WTC11 (cell line): ENCODE measurements around the gene KRT76. TPM values are rescaled to one million over a fixed set of nuclear protein-coding genes. Genes with fewer than 3 reads are reported as not detected.

Source experiments
- ATAC-seq: fragments of 200-7000 bp; cut with Tn5 transposase; 2 replicates; pipeline ENCODE4 v1.10.0; 2021; ENCODE audit warnings: mild to moderate bottlenecking, moderate library complexity
- CTCF ChIA-PET: fragments of 300-600 bp; sonication (Branson Sonifier 250); formaldehyde crosslinking; loops from one replicate; lab custom pipeline; 2021; ENCODE audit warnings: antibody characterized with exemption; lab: Charles Lee
- POLR2A ChIA-PET: fragments of 350-600 bp; sonication (Branson Sonifier 250); formaldehyde crosslinking; loops from one replicate; lab custom pipeline; 2021; ENCODE audit warnings: antibody characterized with exemption; lab: Charles Lee
- DNase-seq: peaks from one replicate; pipeline ENCODE4 v3.0.0; 2021; ENCODE audit warnings: low spot score
- H3K27ac Mint-ChIP-seq: 2 replicates; pipeline ENCODE4 v1.8.0; 2021; ENCODE audit warnings: mixed read lengths
- H3K27me3 Mint-ChIP-seq: 2 replicates; pipeline ENCODE4 v1.8.0; 2021; ENCODE audit warnings: low read depth, mild to moderate bottlenecking, moderate library complexity, mixed read lengths
- H3K36me3 Mint-ChIP-seq: 2 replicates; pipeline ENCODE4 v1.8.0; 2021; ENCODE audit warnings: mixed read lengths
- H3K4me1 Mint-ChIP-seq: 2 replicates; pipeline ENCODE4 v1.8.0; 2022; ENCODE audit warnings: mixed read lengths
- H3K4me3 Mint-ChIP-seq: 2 replicates; pipeline ENCODE4 v1.8.0; 2021; ENCODE audit warnings: mild to moderate bottlenecking, moderate library complexity, mixed read lengths
- H3K9me3 Mint-ChIP-seq: 2 replicates; pipeline ENCODE4 v1.8.0; 2021; ENCODE audit warnings: mixed read lengths
- CBFB ChIP-seq: sonication (generic); formaldehyde crosslinking; IDR thresholded peaks from 2 replicates; pipeline ENCODE4 v1.8.1; 2022; ENCODE audit warnings: mild to moderate bottlenecking, low read depth, missing genetic modification reagents
- CREM ChIP-seq: sonication (generic); formaldehyde crosslinking; IDR thresholded peaks from 2 replicates; pipeline ENCODE4 v1.8.1; 2022; ENCODE audit warnings: mild to moderate bottlenecking, missing genetic modification reagents, moderate library complexity
- E2F1 ChIP-seq: sonication (generic); formaldehyde crosslinking; IDR thresholded peaks from 2 replicates; pipeline ENCODE4 v1.8.0; 2022; ENCODE audit warnings: mild to moderate bottlenecking, missing genetic modification reagents
- ESRRA ChIP-seq: sonication (generic); formaldehyde crosslinking; IDR thresholded peaks from 2 replicates; pipeline ENCODE4 v1.8.1; 2022; ENCODE audit warnings: mild to moderate bottlenecking, missing genetic modification reagents, borderline replicate concordance
- FOXP1 ChIP-seq: sonication (generic); formaldehyde crosslinking; IDR thresholded peaks from 2 replicates; pipeline ENCODE4 v1.8.0; 2022; ENCODE audit warnings: missing genetic modification reagents, mild to moderate bottlenecking, moderate library complexity, borderline replicate concordance
- HMGXB4 ChIP-seq: sonication (generic); formaldehyde crosslinking; IDR thresholded peaks from 2 replicates; pipeline ENCODE4 v1.8.1; 2023; ENCODE audit warnings: mild to moderate bottlenecking, moderate library complexity, missing genetic modification reagents
- MAX ChIP-seq: sonication (generic); formaldehyde crosslinking; IDR thresholded peaks from 2 replicates; pipeline ENCODE4 v1.8.0; 2022; ENCODE audit warnings: mild to moderate bottlenecking, missing genetic modification reagents
- MYBL2 ChIP-seq: sonication (generic); formaldehyde crosslinking; IDR thresholded peaks from 2 replicates; pipeline ENCODE4 v1.8.1; 2023; ENCODE audit warnings: mild to moderate bottlenecking, moderate library complexity, missing genetic modification reagents
- NFE2L1 ChIP-seq: sonication (generic); formaldehyde crosslinking; IDR thresholded peaks from 2 replicates; pipeline ENCODE4 v1.8.1; 2023; ENCODE audit warnings: missing genetic modification reagents
- NR1H2 ChIP-seq: sonication (generic); formaldehyde crosslinking; IDR thresholded peaks from 2 replicates; pipeline ENCODE4 v1.9.0; 2021; ENCODE audit warnings: mild to moderate bottlenecking, moderate library complexity, missing genetic modification reagents
- NR2C2 ChIP-seq: sonication (generic); formaldehyde crosslinking; IDR thresholded peaks from 2 replicates; pipeline ENCODE4 v1.8.0; 2022; ENCODE audit warnings: mild to moderate bottlenecking, missing genetic modification reagents
- SOX15 ChIP-seq: fragments of 250-450 bp; sonication (Bioruptor Pico); IDR thresholded peaks from 2 replicates; pipeline ENCODE4 v1.9.0; 2021; ENCODE audit warnings: mild to moderate bottlenecking
- SP1 ChIP-seq: sonication (generic); formaldehyde crosslinking; conservative IDR thresholded peaks from 2 replicates; pipeline ENCODE4 v1.8.1; 2022; ENCODE audit warnings: missing genetic modification reagents
- TEAD1 ChIP-seq: sonication (generic); formaldehyde crosslinking; IDR thresholded peaks from 2 replicates; pipeline ENCODE4 v1.8.0; 2022; ENCODE audit warnings: mild to moderate bottlenecking, missing genetic modification reagents
- ZBTB21 ChIP-seq: sonication (generic); formaldehyde crosslinking; IDR thresholded peaks from 2 replicates; pipeline ENCODE4 v1.8.1; 2023; ENCODE audit warnings: mild to moderate bottlenecking, missing genetic modification reagents, borderline replicate concordance
- ZNF219 ChIP-seq: sonication (generic); formaldehyde crosslinking; IDR thresholded peaks from 2 replicates; pipeline ENCODE4 v1.8.0; 2023; ENCODE audit warnings: missing genetic modification reagents, mild to moderate bottlenecking, borderline replicate concordance
- ZNF396 ChIP-seq: fragments of 250-450 bp; sonication (Bioruptor Pico); IDR thresholded peaks from 2 replicates; pipeline ENCODE4 v1.8.0; 2021; ENCODE audit warnings: mild to moderate bottlenecking, moderate library complexity, borderline replicate concordance
- ZNF423 ChIP-seq: fragments of 250-450 bp; sonication (Bioruptor Pico); IDR thresholded peaks from 2 replicates; pipeline ENCODE4 v2.1.2; 2022; ENCODE audit warnings: mild to moderate bottlenecking, moderate library complexity
- total RNA-seq: library from RNA; stranded (reverse); gene quantifications from 3 replicates; pipeline ENCODE4 v1.2.3, GENCODE V29; 2021
- TF ChIP-seq, protein P1 (sequence below): sonication (generic); formaldehyde crosslinking; IDR thresholded peaks from 2 replicates; pipeline ENCODE4 v1.8.1; 2022; ENCODE audit warnings: mild to moderate bottlenecking, moderate library complexity, missing genetic modification reagents
- TF ChIP-seq, protein P2 (sequence below): sonication (generic); formaldehyde crosslinking; IDR thresholded peaks from 2 replicates; pipeline ENCODE4 v1.8.0; 2022; ENCODE audit warnings: mild to moderate bottlenecking, missing genetic modification reagents

The KRT76 gene
- total RNA-seq, 1 experiment from 2014 or later, result not detected

DNA sequence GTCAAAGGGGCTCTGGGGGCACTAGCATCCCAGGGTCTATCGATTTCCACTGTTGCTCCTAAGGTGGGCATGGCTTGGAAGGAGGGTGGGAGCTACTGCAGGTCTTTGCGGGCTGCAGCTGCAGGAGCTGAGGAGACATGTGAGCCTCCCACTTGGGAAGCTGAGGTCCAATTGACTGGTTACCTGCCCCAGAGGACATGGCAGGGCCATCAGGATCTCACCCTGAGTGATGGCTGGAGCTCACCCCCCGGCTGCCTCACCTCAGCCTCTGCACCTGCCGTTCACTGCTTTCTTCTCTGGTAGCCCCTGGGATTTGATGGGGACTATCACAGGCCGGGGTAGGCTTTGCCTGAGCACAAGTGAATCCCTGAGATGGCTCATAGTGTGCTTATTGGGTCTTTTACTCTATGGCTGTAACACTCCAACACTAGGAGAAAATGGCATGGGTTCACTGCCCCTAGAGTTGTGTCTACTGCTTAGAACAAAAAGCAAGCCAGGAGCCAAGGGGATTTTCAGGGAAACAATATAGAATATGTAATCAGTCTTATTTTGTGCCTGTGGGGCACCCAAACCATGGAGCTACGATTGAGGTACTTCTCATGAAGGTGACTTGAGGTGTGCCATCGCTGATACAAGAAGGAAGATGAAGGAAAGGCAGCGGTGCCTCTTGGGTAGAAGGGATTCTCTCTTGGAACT lies 40.0 kb upstream of the KRT76 start:
- no peak for TF ChIP-seq SOX15 (CRISPR knock-in tag)
- no peak for TF ChIP-seq ZBTB21 (CRISPR knock-in tag)
- no peak for TF ChIP-seq ZNF396 (CRISPR knock-in tag)
- no peak for TF ChIP-seq SP1 (CRISPR knock-in tag)
- TF ChIP-seq, protein P1, sequence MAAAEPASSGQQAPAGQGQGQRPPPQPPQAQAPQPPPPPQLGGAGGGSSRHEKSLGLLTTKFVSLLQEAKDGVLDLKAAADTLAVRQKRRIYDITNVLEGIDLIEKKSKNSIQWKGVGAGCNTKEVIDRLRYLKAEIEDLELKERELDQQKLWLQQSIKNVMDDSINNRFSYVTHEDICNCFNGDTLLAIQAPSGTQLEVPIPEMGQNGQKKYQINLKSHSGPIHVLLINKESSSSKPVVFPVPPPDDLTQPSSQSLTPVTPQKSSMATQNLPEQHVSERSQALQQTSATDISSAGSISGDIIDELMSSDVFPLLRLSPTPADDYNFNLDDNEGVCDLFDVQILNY (CRISPR knock-in tag), result no peak
- TF ChIP-seq ZNF219 (CRISPR knock-in tag), result no peak
- no peak for TF ChIP-seq MAX (CRISPR knock-in tag)
- TF ChIP-seq CBFB (CRISPR knock-in tag), result no peak
- TF ChIP-seq NR1H2 (CRISPR knock-in tag), result no peak
- no peak for TF ChIP-seq ESRRA (CRISPR knock-in tag)
- TF ChIP-seq HMGXB4 (CRISPR knock-in tag), result no peak
- TF ChIP-seq TEAD1, result no peak
- TF ChIP-seq FOXP1 (CRISPR knock-in tag), result no peak
- TF ChIP-seq CREM (CRISPR knock-in tag), result no peak
- Mint-ChIP-seq H3K4me3 (no peak overlapping the region), H3K36me3 (no peaks in the 10 kb centered on the region), H3K4me1 (no peaks in the 10 kb centered on the region), H3K27ac (no peak overlapping the region), H3K27me3 (no peaks in the 10 kb centered on the region), H3K9me3 (no peaks in the 10 kb centered on the region)
- POLR2A ChIA-PET, result no interaction called here
- ATAC-seq, result no peak
- CTCF ChIA-PET, result interaction anchor here (1.6 kb wide), 1 partner anchor 53 kb away, joined by 7 read pairs; no protein-coding TSS in a partner anchor
- DNase-seq, result no peak

DNA sequence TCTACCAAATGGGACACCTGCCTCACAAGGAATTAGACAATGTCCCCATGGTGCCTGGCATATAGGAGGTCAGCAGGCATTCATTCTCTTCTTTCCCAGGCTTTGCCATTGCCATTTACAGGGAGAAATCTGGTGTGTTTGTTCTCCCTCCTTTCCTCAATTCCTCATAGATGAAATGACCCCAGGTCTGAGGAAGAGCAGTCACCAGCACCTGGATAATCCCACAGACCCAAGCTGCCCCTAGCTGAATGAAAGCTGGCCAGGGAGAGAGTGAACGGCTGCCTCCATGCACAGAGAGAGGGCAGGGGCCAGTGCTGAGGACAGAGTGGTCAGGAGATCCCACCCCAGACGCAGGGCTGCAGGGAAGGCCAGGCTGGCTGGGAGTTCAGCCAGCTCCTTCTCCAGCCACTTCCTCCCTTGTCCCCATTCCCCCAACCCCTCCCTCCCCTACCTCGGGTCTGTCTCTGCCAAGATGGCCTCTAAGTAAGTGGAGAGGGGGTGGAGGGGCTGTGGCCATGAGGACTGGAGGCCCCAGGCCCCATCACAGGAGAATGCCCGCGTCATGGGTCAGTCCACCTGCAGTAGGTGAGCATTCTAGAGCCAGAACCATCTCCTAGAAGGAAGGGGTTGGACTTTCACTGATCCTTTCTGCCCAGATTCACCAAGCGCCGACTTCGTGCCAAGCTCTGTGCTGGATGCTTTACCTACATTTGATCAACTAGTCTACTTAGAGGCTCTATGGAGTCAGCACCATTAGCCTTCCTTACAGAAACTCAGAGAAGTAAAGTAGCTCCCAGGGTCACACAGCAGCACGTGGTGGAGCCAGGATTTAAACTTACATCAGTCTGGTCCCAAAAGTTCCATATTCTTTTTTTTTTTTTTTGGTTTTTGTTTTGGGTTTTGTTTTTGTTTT lies 38.8 kb upstream of the KRT76 start:
- DNase-seq (no peak), ATAC-seq (no peak)
- TF ChIP-seq ESRRA (CRISPR knock-in tag) (no peak), NR2C2 (CRISPR knock-in tag) (no peak), MYBL2 (CRISPR knock-in tag) (no peak), E2F1 (no peak)
- Mint-ChIP-seq H3K27me3 (no peaks in the 10 kb centered on the region), H3K4me3 (no peak overlapping the region), H3K36me3 (no peaks in the 10 kb centered on the region), H3K4me1 (no peaks in the 10 kb centered on the region), H3K27ac (no peak overlapping the region), H3K9me3 (no peaks in the 10 kb centered on the region)
- ChIA-PET POLR2A (no interaction called here), CTCF (interaction anchor here (0.6 to 0.9 kb wide), 2 partner anchors 17 to 64 kb away, joined by 3 to 4 read pairs; no protein-coding TSS in a partner anchor)

- H3K27ac Mint-ChIP-seq, result no peak overlapping the region
- POLR2A ChIA-PET, result no interaction called here
- TF ChIP-seq NR1H2 (CRISPR knock-in tag) (no peak), ESRRA (CRISPR knock-in tag) (no peak), CBFB (CRISPR knock-in tag) (no peak), NFE2L1 (CRISPR knock-in tag) (no peak), ZNF423 (CRISPR knock-in tag) (no peak)
- TF ChIP-seq, protein P2, sequence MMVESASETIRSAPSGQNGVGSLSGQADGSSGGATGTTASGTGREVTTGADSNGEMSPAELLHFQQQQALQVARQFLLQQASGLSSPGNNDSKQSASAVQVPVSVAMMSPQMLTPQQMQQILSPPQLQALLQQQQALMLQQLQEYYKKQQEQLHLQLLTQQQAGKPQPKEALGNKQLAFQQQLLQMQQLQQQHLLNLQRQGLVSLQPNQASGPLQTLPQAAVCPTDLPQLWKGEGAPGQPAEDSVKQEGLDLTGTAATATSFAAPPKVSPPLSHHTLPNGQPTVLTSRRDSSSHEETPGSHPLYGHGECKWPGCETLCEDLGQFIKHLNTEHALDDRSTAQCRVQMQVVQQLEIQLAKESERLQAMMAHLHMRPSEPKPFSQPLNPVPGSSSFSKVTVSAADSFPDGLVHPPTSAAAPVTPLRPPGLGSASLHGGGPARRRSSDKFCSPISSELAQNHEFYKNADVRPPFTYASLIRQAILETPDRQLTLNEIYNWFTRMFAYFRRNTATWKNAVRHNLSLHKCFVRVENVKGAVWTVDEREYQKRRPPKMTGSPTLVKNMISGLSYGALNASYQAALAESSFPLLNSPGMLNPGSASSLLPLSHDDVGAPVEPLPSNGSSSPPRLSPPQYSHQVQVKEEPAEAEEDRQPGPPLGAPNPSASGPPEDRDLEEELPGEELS (CRISPR knock-in tag), result no peak
Observed at GRCh38 chr12:52815161-52815560, 38.0 kb upstream of the KRT76 start.

More at GRCh38 chr12:52815161-52815560, 38.0 kb upstream of the KRT76 start:
- no peaks in the 10 kb centered on the region for H3K4me1 Mint-ChIP-seq
- H3K4me3 Mint-ChIP-seq, result no peak overlapping the region
- no peaks in the 10 kb centered on the region for H3K27me3 Mint-ChIP-seq
- no peaks in the 10 kb centered on the region for H3K36me3 Mint-ChIP-seq
- ATAC-seq, result no peak
- no peaks in the 10 kb centered on the region for H3K9me3 Mint-ChIP-seq
- CTCF ChIA-PET, result interaction anchor here (1.8 kb wide), 1 partner anchor 55 kb away, joined by 8 read pairs; no protein-coding TSS in a partner anchor
- DNase-seq, result no peak
